CD4-positive, alpha-beta T cell treated with Interferon gamma for 1 hour (primary cell): Measurements from ENCODE around the gene FAM3D.
"Not testable (repeated sequence)": the region's sequence is repeated elsewhere in the genome, so short reads cannot be mapped to it uniquely, and the experiment has no call there.

Experiments used
- DNase-seq: peaks from one replicate; pipeline ENCODE4 v3.0.0-alpha.2; 2020

The FAM3D gene

DNA sequence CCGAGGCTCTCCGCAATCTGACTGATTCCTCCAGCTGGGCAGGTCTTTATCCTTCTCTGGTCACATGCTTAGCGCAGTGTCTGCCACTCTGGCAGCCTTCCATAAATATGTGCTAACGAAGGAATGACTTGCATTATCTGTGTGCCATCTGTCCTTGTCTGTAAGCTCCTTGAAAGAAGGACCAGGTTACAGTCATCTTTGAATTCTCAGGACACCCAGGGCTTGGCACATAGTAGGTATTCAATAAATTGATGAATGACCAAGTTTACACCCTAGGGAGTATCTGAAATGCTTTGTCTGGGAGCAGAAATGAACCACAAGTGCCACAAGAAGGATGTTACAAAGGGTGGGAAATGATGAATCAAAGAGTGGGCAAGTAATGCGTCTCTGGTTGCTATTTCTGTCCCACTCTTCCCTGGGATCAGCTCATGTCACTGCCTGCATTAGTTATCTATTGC, 16.5 kb upstream of the FAM3D start:
- DNase-seq, result no peak

DNA sequence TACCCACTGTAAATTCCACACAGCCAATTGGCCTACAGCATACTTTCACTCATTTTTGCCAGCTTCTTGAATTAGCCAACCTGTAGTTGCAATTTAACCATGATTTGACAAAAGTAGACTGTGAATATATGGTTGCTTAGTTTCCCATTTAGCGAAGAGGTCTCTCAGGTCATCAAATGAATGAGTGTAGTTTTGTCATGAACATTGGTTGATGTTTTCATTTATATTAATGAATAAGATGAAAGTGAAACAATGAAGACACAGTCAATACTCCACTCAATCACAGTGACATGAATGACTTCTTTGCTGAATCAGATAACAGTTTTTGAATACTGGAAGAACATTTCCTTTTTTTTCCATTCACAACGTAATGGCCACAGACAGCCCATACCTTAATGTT, 15.3 kb upstream of the FAM3D start:
- no peak for DNase-seq

DNA sequence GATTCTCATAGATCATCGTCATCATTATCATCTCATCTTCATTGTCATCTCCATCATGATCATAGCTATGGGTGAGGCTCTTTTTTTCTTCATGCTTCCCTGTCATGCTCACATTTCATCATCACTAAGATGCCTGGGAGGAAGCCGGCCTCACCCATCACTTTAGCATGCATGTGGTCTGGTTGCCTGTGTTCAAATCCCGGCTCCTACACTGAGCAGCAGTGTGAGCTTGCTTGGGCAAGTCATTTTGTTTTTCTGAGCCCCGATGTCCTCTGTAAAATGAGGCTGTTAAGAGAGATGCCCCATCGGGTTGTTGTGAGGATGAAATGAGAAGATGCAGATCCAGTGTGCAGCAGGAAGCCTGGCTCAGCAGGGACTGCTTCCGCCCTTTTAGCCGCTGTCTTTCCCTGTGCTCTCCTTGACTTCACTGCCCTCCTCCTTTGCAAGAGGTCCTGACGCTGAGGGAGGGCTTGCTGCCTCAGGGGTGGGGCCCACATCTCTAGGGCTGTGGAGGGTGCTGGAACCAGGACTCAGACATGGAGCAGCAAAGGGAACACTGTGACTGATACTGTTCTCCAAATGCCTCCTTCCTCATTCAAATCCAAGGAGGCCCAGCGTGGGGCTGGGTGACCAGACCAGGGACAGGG, 14.4 kb upstream of the FAM3D start:
- DNase-seq, result no peak

DNA sequence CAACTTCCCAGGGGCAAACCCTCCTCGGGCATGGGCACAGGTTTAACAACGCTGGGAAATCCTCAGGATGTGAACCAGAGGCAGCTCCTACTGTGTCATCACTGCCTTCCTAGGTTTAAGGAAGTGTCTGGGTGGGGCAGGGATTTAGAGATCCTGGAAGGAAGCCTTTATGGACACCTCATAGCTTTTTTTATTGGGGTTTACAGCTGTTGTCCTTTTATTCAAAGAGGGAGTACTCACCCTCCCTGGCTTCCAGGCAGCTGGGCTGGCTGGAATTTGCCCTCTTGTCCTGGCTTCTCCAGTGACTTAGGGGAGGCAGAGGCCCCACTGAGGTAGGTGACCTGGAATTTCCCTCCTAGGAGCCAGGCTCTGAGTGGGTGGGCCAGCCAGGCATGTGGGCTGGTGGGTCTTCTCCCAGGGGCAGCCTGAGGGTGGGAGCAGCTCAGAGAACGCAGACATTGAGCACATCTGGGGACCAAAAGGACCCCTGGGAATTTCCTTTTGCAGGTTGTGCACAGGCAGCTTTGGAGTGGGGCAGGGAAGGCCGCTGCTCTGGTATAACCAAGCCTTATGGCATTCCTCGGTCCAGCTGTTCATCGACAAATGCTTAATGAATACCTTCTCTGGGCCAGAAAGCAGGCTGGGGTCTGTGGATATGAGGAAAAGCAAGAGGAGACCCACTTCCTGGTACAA, 13.5 kb upstream of the FAM3D start:
- DNase-seq, result no peak

DNA sequence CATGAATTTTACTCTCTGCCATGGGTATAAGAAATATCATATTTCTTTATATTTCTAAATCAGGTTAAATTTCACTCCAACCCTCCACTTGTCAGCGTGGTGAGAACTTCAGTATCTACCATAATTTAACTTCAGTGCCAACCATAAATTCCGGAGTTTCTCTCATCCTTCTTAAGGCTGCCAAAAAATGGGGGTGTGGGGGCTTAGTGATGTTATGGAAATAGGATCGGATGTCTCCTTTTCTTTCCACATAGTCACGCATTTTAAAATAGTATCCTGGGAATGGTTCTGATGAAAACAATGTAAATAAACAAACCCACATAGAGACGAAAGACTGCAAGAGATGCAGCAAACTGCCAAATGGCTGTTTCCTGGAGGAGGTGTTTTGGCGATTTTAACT, 12.9 kb upstream of the FAM3D start:
- DNase-seq, result no peak

DNA sequence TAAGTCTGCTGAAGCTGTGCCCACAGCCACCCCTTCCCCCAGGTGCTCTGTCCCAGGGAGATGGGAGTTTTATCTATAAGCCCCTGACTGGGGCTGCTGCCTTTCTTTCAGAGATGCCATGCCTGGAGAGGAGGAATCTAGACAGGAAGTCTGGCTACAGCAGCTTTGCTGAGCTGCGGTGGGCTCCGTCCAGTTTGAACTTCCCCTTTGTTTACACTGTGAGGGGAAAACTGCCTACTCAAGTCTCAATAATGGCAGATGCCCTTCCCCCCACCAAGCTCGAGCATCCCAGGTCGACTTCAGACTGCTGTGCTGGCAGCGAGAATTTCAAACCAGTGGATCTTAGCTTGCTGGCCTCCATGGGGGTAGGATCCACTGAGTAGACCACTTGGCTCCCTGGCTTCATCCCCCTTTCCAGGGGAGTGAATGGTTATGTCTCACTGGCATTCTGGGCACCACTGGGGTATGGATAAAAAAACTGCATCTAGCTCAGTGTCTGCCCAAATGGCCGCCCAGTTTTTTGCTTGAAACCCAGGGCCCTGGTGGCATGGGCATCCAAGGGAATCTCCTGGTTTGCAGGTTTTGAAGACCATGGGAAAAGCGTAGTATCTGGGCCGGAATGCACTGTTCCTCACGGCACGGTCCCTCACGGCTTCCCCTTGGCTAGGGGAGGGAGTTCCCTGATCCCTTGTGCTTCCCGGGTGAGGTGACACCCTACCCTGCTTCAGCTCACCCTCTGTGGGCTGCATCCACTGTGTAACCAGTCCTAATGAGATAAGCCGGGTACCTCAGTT, 11.8 kb upstream of the FAM3D start:
- DNase-seq, result not testable (repeated sequence)

DNA sequence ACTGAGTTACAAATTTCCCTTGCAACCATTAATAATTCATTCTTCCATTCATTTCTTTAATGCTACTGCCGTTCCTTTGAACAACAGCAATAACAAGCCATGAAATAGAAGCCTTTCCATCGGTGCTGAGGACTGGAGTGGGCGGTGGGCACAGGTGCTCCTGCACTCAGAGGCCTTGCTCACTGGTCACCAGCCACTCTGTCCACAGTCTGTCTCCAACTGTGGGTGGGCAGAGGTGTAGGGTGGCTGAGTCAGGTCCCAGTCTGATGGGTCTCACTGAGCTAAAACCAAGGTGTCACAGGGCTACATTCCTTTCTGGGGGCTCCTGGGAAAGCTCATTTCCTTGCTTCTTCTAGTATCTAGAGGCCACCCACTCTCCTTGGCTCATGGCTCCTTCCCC, 6.3 kb upstream of the FAM3D start:
- DNase-seq, result no peak

DNA sequence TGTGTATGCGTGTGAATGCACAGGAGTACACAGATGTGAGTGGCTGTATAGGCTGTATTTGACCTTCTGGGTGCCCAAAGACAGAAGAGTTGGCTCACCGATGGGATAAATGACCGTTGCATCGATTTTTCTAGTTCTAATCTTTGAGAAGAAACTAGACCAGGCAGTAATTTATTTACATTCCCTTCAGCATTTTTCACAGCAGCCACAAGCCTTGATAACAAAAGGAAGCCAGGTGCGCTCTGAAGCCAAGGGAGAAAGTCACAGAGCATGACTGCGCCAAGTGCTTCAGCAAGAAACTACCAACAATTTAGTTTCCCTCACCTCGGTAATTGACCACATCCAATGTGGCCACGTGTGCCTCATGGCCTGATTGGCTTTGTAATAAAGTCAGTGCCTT, 5.9 kb upstream of the FAM3D start:
- no peak for DNase-seq

DNA sequence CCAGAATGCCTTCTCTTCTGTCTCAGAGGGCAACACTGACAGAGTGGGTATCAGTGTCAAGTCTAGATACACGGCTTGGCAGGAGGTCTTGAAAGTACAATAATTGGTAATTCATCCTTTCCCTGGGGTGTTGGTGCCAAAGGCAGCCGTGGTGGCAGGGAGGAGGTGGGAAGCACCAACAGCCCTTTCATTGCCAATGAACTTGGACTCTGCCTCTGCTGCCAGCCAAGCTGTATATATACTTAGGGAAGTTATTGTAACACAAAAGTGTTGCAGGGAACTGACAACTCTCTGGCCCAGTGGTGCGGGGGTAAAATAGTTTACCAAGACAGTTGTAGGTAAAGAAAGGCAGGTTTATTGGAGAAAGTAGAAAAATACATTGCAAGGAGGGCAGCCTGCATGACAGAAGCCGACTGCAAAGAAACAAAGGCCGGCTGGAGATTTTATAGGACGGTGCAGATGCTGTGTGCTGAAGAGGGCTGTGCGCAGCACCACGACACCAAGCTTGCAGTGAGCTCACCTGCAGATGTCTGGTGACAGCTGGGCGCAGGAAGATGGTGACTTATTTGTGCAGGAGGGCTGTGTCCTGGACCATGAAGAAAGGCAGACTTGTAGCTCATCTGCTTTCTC, 4.0 kb upstream of the FAM3D start:
- no peak for DNase-seq

DNA sequence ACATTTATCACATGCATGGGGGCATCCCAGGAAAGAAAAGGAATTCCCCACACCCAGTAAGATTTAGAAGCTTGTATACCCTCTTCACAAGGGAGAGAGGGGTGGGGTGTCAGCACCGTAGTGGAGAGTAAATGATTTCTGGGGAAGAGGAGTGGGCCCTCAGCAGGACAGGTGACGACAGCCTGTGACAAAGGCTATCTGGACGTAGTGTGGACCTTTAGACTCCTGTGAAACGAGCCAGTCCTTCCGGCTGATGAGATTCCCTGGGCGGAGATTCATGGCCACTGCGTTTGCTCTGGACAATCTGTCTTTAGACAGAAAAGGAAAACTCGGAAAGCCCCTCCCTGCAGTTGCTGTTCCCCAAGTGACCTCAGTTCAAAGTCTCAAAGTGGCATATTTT, 1.7 kb upstream of the FAM3D start:
- DNase-seq, result no peak

DNA sequence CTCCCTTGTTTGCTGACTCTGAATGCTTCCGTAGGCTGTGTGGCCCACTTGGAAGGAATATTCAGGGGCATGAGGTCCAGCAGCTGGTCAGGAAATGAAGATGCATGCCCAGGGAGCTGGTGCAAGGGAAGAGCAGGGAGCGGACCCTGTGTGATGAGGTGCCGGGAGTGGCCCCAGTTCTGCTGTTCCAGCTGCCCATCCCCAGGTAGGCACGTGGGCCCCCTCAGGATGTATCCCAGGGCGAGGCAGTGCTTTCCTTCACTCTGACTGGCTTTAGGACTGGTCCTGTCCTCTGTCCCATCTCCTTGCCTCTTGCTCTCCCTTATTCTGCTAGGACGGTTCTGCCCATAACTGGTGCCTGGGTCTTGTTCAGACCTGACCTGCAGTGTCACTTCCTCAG, 1.1 kb upstream of the FAM3D start:
- DNase-seq, result no peak

DNA sequence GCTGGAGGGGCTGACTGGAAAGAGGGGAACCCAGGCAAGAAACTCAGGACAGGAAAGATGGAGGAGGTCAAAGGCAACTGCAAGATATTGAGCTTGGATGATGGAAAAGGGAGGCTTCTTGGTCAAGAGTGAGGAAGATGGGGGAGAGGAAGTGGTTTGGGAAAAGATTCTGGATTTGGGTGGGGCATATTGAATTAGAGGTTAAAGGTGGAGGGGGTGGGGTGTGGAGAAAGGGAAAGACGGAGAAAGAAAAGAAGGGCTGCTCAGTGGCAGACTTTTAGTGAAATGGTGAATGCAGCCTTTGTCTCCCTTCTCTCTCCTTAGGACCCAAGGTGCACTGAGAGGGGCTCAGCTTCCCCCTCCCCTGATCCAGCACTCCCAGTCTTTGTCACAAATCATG, 655 bp upstream of the FAM3D start:
- DNase-seq, result no peak

DNA sequence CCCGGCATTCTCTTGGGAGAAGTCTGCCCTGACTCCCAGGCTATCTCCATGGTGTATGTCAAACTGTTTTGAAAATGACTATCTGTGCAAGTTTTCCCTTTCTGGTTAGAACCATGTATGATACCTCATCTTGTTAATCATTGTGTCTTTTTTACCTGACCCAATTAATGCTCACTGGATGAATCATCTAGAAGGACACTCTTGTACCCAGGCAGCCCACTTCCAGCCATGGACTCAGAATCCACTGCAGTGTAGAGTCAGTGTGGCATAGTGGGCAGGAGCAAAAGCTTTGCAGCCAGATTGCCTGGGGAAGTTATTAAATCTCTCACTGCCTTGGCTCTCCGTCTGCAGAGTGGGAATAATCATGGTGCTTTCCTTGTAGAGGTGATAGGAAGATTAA, 1.2 kb downstream of the FAM3D start:
- no peak for DNase-seq

DNA sequence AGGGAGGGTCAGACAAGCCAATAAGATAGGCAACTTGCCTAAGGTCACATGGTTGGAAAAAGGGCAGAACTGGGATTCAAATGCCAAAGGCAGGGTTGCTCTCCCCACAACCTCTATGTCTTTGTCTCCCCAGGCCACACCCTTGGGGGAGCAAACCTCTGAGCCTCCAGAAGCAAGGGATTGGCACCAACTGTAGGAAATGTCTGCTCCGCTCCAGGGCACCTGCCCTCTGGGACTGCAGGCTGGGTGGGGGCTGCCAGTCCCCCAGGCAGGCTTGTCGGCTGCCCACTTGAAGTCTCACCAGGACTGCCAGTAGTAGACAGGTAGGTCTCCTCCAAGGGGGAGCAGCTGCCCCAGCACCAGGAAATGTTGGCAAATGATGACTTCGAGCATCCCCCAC, 2.0 kb downstream of the FAM3D start:
- DNase-seq, result no peak

DNA sequence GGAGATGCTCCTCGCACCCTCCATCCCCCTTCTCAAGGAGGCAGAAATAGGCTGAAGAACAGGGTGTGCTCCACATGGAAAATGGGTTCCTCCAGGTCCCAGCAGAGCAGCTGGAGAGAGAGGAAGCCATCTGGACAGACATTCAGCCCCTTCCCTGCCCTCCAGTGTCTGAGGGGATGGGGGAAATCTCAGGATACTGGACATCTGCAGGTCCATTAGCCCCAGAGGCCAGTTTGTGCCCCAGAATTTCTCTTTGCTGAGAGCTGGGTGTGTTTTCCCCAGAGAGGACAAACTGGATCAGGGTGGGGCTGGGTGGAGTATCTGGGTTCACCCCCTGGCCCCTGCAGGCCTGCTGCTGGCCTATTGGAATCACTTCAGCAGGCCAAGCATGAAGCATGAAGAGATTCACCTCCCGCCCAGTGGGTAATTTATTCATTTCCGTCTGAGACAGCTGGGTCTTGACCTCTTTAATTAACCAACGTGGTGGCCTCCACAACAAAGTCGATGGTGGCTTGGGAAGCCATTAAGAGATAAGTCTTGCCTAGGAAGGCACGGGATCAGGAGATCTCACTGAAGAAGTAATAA, 4.6 kb downstream of the FAM3D start:
- no peak for DNase-seq

DNA sequence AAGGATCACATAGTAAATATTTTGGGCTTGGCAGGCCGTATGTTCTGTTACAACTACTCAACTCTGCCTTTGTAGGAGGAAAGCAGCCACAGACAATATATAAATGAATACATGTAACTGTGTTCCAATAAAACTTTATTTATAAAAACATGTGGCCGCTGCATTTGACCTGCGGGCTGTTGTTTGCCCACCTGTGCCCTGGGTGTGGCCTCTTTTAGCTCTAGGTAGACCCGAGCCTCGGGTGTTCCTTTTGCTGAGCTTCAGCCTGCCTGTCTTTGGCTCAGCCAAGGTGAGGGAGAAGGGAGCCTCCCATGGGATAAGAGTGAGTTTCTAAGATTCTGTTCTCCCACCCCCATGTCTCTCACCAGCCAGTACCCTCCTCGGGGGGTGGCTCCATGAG, 5.6 kb downstream of the FAM3D start:
- DNase-seq, result no peak

DNA sequence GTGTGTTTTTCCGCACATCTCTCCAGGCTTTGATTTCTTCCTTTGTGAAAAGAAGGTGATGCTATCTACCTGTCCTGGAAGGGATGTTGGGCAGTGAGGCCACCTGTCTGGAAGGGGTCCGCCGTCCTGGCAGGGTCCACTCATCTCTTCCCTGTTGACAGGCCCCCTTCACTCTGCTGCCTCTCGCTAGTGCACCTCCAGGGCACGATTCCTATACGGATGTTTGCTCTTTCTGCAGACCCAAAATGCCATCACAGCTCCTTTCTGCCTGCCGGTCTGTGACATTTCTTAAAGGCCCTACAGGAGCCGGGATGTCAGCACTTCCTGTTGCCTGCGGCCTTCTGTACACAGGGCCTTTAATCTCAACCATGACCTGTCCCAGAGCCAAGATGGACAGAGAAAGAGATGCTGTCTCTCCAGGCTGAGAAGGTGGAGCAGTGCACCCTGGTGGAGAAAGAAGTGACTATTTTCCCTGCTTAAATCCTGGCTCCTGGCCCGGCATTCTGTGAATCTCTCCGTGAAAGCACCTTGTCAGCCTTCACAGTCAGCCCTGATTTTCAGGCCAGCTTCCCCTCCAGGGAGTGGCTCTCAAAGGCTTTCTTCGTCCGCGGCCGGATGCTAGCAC, 7.4 kb downstream of the FAM3D start:
- DNase-seq, result no peak

DNA sequence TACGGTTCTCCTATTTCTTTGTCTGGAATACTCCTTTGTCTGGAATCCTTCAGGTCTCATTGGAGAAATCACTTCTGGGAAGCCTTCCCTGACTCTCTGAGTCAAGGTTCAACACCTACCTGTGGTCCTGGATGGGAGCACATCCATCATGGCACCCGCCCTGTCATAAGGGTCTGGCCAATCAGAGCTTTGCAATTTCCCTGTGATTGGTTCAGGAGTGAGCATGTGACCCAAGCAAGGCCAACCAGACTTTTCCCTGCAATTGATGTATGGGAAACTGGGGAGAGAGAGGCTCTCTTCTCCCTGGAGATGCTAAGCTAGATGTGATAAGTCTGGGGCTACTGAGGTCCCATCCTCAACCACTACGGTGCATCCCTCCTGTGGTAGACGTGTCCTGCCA, 8.1 kb downstream of the FAM3D start:
- no peak for DNase-seq

DNA sequence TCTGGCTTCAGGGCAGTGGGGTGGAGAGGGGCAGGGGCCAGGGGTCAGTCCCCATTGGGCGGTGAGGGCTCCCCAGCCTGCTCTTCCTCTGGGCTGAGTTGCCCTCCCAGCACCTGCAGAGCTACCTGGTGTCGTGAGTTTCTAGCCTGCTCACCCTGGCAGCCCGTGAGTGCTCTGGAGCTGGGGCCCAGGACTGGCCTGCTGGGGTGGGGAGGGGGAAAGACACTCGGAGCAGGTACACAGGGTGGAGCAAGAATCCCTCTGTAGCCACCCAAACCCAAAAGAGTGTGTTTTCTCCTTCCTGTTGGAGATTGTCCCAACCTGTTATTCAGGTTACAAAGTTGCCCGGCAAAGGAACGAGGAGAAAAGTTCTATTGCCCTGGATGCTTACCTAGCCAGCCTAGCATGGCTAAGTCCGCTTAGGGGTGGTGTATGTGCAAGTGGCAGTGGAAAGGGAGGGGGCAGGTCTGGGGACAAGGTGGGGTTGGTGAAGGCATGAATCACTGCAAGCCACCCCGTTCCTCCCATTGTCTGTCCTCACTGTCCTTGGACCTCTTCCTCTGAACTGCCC, 8.9 kb downstream of the FAM3D start:
- DNase-seq, result no peak

DNA sequence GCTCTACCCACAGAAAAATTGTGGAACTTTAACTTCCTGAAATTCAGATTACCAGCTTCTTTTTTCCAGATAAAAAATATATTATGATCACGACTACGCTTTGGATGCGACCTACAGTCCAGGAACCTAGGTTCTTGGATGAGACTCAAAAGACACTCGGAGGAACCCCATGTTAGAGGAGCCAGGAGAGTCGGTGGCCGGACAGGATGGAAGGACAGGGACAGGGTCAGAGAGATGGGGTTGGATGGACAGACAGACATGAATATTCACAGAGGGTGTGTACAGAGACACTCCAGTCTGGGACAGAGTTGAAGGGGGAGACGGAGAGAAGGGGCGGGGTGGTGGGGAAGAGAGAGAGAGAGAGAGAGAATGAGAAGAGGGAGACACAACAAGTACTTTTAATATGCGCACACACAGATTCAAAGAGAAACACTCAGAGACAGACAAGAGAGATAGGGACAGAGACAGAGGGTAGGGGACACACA, 9.5 kb downstream of the FAM3D start:
- no peak for DNase-seq

DNA sequence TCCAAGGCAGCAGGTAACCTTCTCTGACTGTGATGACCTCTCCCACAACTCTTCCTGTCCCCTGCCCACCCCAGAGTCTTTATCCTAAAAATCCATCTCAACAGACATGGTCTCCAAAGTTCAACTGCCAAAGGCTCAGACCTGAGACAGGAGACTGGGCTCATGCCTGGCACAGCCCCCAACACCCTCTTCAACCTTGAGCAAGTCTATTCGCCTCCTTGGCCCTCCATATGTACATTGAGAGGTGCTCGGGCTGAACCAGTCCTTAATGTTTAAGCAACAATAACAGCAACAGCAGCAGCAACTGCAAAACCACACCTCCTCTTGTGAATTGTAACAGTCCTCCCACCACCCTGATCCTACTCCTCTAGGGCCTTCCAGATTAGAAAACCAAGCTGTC, 9.9 kb downstream of the FAM3D start:
- DNase-seq, result no peak

DNA sequence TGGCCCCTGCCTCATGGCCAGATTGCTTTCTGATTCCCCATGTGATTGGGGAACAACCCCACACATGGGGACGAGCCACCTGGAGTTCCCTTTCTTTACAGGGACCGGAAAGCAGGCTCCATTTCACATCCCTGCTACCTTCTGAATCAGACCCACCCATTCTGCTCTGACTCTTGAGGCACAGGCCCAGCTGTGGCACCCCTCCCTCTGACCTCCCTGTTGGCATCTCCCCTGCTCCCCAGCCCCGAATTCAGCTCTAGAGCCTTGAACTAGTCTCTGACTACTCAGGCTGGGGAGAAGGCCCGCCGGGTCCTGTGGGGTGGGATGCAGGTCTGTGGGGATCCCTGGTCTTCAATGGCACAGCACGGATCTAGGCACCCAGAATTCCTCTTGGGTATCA, 12.1 kb downstream of the FAM3D start:
- no peak for DNase-seq
